ENCODE results near the gene FLYWCH2. TPM values are rescaled to one million over a fixed set of nuclear protein-coding genes. Genes with fewer than 3 reads are reported as not detected.

The FLYWCH2 gene
- total and polyA plus RNA-seq, 2 of the 13 experiments (the other 11 are each of a cell fraction or from before 2014, with no cell fraction given) = 16.9 to 19.8 TPM

DNA sequence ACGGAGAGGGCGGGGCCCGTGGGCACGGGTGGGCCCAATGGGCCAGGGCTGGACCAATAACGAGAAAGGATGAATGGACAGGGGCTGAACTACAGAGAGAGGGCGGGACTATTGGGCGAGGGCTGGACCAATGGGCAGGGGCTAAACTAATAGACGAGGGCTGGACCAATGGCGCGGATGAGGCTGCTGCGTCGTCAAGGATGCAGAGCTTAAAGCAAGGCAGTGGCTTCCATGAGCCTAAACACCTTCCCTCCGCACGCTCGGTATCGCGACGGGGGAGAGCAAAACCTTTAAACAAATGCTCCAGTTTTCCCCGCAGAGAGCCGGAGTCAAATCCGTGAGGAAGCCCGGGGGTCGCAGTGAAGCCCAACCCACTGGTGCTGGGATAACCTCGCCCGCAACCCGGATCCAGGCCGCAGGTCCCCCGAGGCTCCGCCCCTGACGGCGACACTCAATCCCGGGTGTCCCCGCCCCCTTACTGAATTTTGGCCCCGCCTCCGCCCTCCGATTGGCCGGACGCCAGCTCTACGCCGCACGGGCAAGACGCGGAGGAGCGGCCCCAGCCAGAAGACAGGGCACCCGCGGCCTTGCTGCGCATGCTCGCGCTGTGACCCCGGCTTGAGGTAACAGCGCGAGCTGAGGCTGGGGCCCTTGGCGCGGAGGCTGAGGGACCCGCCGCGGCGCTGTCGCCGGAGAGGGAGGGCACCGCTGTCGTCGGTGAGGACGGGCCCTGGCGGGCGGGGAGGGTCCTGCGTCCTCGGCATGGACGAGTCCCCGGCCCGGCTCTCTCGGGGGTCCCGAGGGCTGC lies at the start of gene FLYWCH2 (continued):
- TF ChIP-seq, protein P1, sequence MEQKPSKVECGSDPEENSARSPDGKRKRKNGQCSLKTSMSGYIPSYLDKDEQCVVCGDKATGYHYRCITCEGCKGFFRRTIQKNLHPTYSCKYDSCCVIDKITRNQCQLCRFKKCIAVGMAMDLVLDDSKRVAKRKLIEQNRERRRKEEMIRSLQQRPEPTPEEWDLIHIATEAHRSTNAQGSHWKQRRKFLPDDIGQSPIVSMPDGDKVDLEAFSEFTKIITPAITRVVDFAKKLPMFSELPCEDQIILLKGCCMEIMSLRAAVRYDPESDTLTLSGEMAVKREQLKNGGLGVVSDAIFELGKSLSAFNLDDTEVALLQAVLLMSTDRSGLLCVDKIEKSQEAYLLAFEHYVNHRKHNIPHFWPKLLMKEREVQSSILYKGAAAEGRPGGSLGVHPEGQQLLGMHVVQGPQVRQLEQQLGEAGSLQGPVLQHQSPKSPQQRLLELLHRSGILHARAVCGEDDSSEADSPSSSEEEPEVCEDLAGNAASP (CRISPR knock-in tag; IDR thresholded peaks at IDR 0.05; ENCODE audit: borderline replicate concordance) = peak; percentile 99
- TF ChIP-seq ZFP62 (CRISPR knock-in tag; IDR thresholded peaks at IDR 0.05) = no peak
- TF ChIP-seq ZNF709 (CRISPR knock-in tag; IDR thresholded peaks at IDR 0.05) = peak; percentile 82; the same call in 1 of the 2 replicates
- TF ChIP-seq SATB2 (CRISPR knock-in tag; IDR thresholded peaks at IDR 0.05) = no peak
- TF ChIP-seq PHF21A (CRISPR knock-in tag; IDR thresholded peaks at IDR 0.05) = peak; percentile 47; the same call in 1 of the 2 replicates
- peak; percentile 58; the same call in 1 of the 2 replicates for TF ChIP-seq SAFB2 (CRISPR knock-in tag; IDR thresholded peaks at IDR 0.05; ENCODE audit: borderline replicate concordance, low read depth)
- TF ChIP-seq, protein P2, sequence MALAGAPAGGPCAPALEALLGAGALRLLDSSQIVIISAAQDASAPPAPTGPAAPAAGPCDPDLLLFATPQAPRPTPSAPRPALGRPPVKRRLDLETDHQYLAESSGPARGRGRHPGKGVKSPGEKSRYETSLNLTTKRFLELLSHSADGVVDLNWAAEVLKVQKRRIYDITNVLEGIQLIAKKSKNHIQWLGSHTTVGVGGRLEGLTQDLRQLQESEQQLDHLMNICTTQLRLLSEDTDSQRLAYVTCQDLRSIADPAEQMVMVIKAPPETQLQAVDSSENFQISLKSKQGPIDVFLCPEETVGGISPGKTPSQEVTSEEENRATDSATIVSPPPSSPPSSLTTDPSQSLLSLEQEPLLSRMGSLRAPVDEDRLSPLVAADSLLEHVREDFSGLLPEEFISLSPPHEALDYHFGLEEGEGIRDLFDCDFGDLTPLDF (CRISPR knock-in tag; IDR thresholded peaks at IDR 0.05) = 0 out of 2 replicates have a peak, but pooled peaks have one; percentile 29
- TF ChIP-seq NFYB (CRISPR knock-in tag; IDR thresholded peaks at IDR 0.05) = peak; percentile 84
- TF ChIP-seq TP53 (CRISPR knock-in tag; conservative IDR thresholded peaks at IDR 0.05) = 0 out of 2 replicates have a peak, but pooled peaks have one; percentile 70
- TF ChIP-seq, protein P3, sequence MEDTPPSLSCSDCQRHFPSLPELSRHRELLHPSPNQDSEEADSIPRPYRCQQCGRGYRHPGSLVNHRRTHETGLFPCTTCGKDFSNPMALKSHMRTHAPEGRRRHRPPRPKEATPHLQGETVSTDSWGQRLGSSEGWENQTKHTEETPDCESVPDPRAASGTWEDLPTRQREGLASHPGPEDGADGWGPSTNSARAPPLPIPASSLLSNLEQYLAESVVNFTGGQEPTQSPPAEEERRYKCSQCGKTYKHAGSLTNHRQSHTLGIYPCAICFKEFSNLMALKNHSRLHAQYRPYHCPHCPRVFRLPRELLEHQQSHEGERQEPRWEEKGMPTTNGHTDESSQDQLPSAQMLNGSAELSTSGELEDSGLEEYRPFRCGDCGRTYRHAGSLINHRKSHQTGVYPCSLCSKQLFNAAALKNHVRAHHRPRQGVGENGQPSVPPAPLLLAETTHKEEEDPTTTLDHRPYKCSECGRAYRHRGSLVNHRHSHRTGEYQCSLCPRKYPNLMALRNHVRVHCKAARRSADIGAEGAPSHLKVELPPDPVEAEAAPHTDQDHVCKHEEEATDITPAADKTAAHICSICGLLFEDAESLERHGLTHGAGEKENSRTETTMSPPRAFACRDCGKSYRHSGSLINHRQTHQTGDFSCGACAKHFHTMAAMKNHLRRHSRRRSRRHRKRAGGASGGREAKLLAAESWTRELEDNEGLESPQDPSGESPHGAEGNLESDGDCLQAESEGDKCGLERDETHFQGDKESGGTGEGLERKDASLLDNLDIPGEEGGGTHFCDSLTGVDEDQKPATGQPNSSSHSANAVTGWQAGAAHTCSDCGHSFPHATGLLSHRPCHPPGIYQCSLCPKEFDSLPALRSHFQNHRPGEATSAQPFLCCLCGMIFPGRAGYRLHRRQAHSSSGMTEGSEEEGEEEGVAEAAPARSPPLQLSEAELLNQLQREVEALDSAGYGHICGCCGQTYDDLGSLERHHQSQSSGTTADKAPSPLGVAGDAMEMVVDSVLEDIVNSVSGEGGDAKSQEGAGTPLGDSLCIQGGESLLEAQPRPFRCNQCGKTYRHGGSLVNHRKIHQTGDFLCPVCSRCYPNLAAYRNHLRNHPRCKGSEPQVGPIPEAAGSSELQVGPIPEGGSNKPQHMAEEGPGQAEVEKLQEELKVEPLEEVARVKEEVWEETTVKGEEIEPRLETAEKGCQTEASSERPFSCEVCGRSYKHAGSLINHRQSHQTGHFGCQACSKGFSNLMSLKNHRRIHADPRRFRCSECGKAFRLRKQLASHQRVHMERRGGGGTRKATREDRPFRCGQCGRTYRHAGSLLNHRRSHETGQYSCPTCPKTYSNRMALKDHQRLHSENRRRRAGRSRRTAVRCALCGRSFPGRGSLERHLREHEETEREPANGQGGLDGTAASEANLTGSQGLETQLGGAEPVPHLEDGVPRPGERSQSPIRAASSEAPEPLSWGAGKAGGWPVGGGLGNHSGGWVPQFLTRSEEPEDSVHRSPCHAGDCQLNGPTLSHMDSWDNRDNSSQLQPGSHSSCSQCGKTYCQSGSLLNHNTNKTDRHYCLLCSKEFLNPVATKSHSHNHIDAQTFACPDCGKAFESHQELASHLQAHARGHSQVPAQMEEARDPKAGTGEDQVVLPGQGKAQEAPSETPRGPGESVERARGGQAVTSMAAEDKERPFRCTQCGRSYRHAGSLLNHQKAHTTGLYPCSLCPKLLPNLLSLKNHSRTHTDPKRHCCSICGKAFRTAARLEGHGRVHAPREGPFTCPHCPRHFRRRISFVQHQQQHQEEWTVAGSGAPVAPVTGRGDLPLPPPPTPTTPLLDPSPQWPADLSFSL (CRISPR knock-in tag; IDR thresholded peaks at IDR 0.05) = no peak
- 0 out of 2 replicates have a peak, but pooled peaks have one; percentile 28 for TF ChIP-seq KDM4B (CRISPR knock-in tag; IDR thresholded peaks at IDR 0.05)
- TF ChIP-seq BHLHE40 (IDR thresholded peaks at IDR 0.05; ENCODE audit: low read length) = peak; percentile 25; the same call in 1 of the 2 replicates
- TF ChIP-seq FLYWCH1 (CRISPR knock-in tag; IDR thresholded peaks at IDR 0.05) = no peak
- peak; percentile 89; the same call in 1 of the 2 replicates for TF ChIP-seq ZNF543 (CRISPR knock-in tag; IDR thresholded peaks at IDR 0.05)
- peak; percentile 56; the same call in 1 of the 2 replicates for TF ChIP-seq ZNF329 (CRISPR knock-in tag; IDR thresholded peaks at IDR 0.05; ENCODE audit: low read depth)
- TF ChIP-seq, protein P4, sequence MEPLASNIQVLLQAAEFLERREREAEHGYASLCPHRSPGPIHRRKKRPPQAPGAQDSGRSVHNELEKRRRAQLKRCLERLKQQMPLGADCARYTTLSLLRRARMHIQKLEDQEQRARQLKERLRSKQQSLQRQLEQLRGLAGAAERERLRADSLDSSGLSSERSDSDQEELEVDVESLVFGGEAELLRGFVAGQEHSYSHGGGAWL (CRISPR knock-in tag; IDR thresholded peaks at IDR 0.05) = peak; percentile 90
- no peak for TF ChIP-seq PHF5A (CRISPR knock-in tag; IDR thresholded peaks at IDR 0.05; ENCODE audit: low read depth, unreplicated experiment)
- peak; percentile 64; the same call in 1 of the 2 replicates for TF ChIP-seq ATF1 (CRISPR knock-in tag; IDR thresholded peaks at IDR 0.05)
- TF ChIP-seq, protein P5, sequence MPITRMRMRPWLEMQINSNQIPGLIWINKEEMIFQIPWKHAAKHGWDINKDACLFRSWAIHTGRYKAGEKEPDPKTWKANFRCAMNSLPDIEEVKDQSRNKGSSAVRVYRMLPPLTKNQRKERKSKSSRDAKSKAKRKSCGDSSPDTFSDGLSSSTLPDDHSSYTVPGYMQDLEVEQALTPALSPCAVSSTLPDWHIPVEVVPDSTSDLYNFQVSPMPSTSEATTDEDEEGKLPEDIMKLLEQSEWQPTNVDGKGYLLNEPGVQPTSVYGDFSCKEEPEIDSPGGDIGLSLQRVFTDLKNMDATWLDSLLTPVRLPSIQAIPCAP (CRISPR knock-in tag; IDR thresholded peaks at IDR 0.05; ENCODE audit: low read depth) = no peak

All from HepG2 (cell line).